K562 (cell line): ENCODE results near the gene ZMIZ1. TPM values are rescaled to one million over a fixed set of nuclear protein-coding genes. Genes with fewer than 3 reads are reported as not detected.
A peak's percentile ranks its signal among the peaks of the same experiment; 100 is the strongest.

ENCODE experiments used
- BHLHE40 ChIP-seq: IDR thresholded peaks from 2 replicates; pipeline ENCODE4 v1.6.1; 2011; ENCODE audit warnings: low read length, improper control_type of control experiment
- DPF2 ChIP-seq: fragments of 450-650 bp; IDR thresholded peaks from 2 replicates; pipeline ENCODE4 v1.6.1; 2016
- HDAC2 ChIP-seq: fragments of 450-650 bp; IDR thresholded peaks from 2 replicates; pipeline ENCODE4 v1.6.1; 2016; ENCODE audit warnings: mild to moderate bottlenecking
- HMGN3 ChIP-seq: IDR thresholded peaks from 2 replicates; pipeline ENCODE4 v1.6.1; 2011; ENCODE audit warnings: borderline replicate concordance, low read depth, mild to moderate bottlenecking, mixed read lengths, low read length; ENCODE audit not compliant: insufficient read length; ENCODE audit errors: extremely low read depth
- ILF3 ChIP-seq: fragments of 450-650 bp; IDR thresholded peaks from 2 replicates; pipeline ENCODE4 v1.6.1; 2018; ENCODE audit warnings: antibody characterized with exemption, mild to moderate bottlenecking, moderate library complexity, borderline replicate concordance
- IRF1 ChIP-seq: sonication (generic); formaldehyde crosslinking; IDR thresholded peaks from 2 replicates; pipeline ENCODE4 v1.8.0; 2022; ENCODE audit warnings: missing genetic modification reagents, mild to moderate bottlenecking, borderline replicate concordance
- KAT8 ChIP-seq: fragments of 450-650 bp; IDR thresholded peaks from 2 replicates; pipeline ENCODE4 v1.6.1; 2016; ENCODE audit warnings: low read depth, mild to moderate bottlenecking
- KDM1A ChIP-seq, 2 experiments: fragments of 450-650 bp; IDR thresholded peaks; 2 replicates each; pipeline ENCODE4 v1.6.1; 2016; ENCODE audit warnings: mild to moderate bottlenecking in 2 of 2
- KLF1 ChIP-seq: fragments of 450-650 bp; IDR thresholded peaks from 2 replicates; pipeline ENCODE4 v1.6.1; 2016; ENCODE audit warnings: missing genetic modification characterization, missing compliant biosample characterization
- MAX ChIP-seq: sonication (generic); formaldehyde crosslinking; IDR thresholded peaks from 2 replicates; pipeline ENCODE4 v1.9.0; 2022; ENCODE audit warnings: mild to moderate bottlenecking, missing genetic modification reagents
- NFRKB ChIP-seq: fragments of 450-650 bp; IDR thresholded peaks from 2 replicates; pipeline ENCODE4 v1.6.1; 2016; ENCODE audit warnings: low read depth
- NR0B1 ChIP-seq: fragments of 450-650 bp; IDR thresholded peaks from one replicate; pipeline ENCODE4 v1.6.1; 2018; ENCODE audit warnings: mild to moderate bottlenecking, moderate library complexity; ENCODE audit not compliant: partially characterized antibody
- OTX1 ChIP-seq: fragments of 450-650 bp; formaldehyde crosslinking; IDR thresholded peaks from 2 replicates; pipeline ENCODE4 v1.4.0; 2022; ENCODE audit warnings: mild to moderate bottlenecking
- PHF21A ChIP-seq: fragments of 450-650 bp; IDR thresholded peaks from 2 replicates; pipeline ENCODE4 v1.6.1; 2017; ENCODE audit warnings: low read depth, borderline replicate concordance
- PTRF ChIP-seq: fragments of 450-650 bp; IDR thresholded peaks from 2 replicates; pipeline ENCODE4 v1.6.1; 2016; ENCODE audit warnings: mild to moderate bottlenecking, missing genetic modification characterization, missing compliant biosample characterization
- RBM34 ChIP-seq: fragments of 200-400 bp; formaldehyde crosslinking; IDR thresholded peaks from 2 replicates; pipeline ENCODE4 v1.6.1; 2018; ENCODE audit warnings: low read length, borderline replicate concordance; ENCODE audit not compliant: insufficient read depth
- RHOXF2B ChIP-seq: fragments of 250-450 bp; sonication (Bioruptor Pico); conservative IDR thresholded peaks from 2 replicates; pipeline ENCODE4 v1.5.1; 2021
- SLC30A9 ChIP-seq: fragments of 250-450 bp; sonication (Bioruptor Pico); IDR thresholded peaks from 2 replicates; pipeline ENCODE4 v1.8.0; 2022; ENCODE audit warnings: mild to moderate bottlenecking, moderate library complexity
- SMARCB1 ChIP-seq: IDR thresholded peaks from 2 replicates; pipeline ENCODE4 v1.6.1; 2011; ENCODE audit warnings: improper control_type of control experiment, low read depth; ENCODE audit not compliant: insufficient read length
- SUPT5H ChIP-seq: fragments of 450-650 bp; IDR thresholded peaks from 2 replicates; pipeline ENCODE4 v1.6.1; 2016
- THRAP3 ChIP-seq: fragments of 450-650 bp; IDR thresholded peaks from 2 replicates; pipeline ENCODE4 v1.6.1; 2016; ENCODE audit warnings: mild to moderate bottlenecking, inconsistent platforms, borderline replicate concordance
- U2AF2 ChIP-seq: fragments of 200-400 bp; formaldehyde crosslinking; optimal IDR thresholded peaks from 2 replicates; pipeline ENCODE3; 2017; ENCODE audit warnings: low read depth, mild to moderate bottlenecking, low read length
- VEZF1 ChIP-seq: fragments of 200-800 bp; sonication (Bioruptor generic); IDR thresholded peaks from 2 replicates; pipeline ENCODE4 v1.6.1; 2017; ENCODE audit warnings: missing genetic modification characterization, missing compliant biosample characterization
- ZBTB8A ChIP-seq: fragments of 450-650 bp; IDR thresholded peaks from 2 replicates; pipeline ENCODE4 v1.6.1; 2018; ENCODE audit warnings: mild to moderate bottlenecking, moderate library complexity; ENCODE audit not compliant: partially characterized antibody
- ZFPM2 ChIP-seq: fragments of 250-450 bp; sonication (Bioruptor Pico); IDR thresholded peaks from 2 replicates; pipeline ENCODE4 v1.5.1; 2022; ENCODE audit warnings: mild to moderate bottlenecking
- ZFX ChIP-seq: sonication (generic); formaldehyde crosslinking; IDR thresholded peaks from 2 replicates; pipeline ENCODE4 v1.8.0; 2022; ENCODE audit warnings: mild to moderate bottlenecking, missing genetic modification reagents, moderate library complexity
- ZNF274 ChIP-seq: IDR thresholded peaks from 2 replicates; pipeline ENCODE4 v1.6.1; 2011; ENCODE audit warnings: low read depth, mild to moderate bottlenecking, low read length, moderate library complexity, borderline replicate concordance
- ZNF311 ChIP-seq: fragments of 250-450 bp; sonication (Bioruptor Pico); IDR thresholded peaks from 2 replicates; pipeline ENCODE4 v1.4.0; 2020; ENCODE audit warnings: mild to moderate bottlenecking, moderate library complexity
- polyA plus RNA-seq, 8 experiments: library from polyadenylated mRNA; depleted of rRNA in 4 of 8; stranded (reverse) in 5 of 8; unstranded in 3 of 8; fragments of >200 nt; fragmentation: Nextera tagmentation in 2 of 8; fragmentation: Illumina TruSeq in 1 of 8; extraction: Ambion mirVana in 2 of 8; extraction: Trizol in 1 of 8; gene quantifications; 2 replicates each; pipeline versions ENCODE4 v1.2.1 to v1.2.3, GENCODE V29; 2011 to 2014; ENCODE audit warnings: inconsistent platforms in 1 of 8, missing spikeins in 1 of 8
- total RNA-seq, 7 experiments: library from RNA; depleted of rRNA in 6 of 7; stranded (reverse); fragments of >200 nt in 6 of 7; fragmentation: Illumina TruSeq in 2 of 7; extraction: Trizol in 2 of 7; gene quantifications; 2 replicates each; pipeline versions ENCODE4 v1.2.1 to v1.2.3, GENCODE V29; 2011 to 2021; ENCODE audit warnings: low replicate concordance in 1 of 7

Gene ZMIZ1
- total and polyA plus RNA-seq, 9 of the 15 experiments (the other 6 are each of a cell fraction or from before 2014, with no cell fraction given): 1.0 to 37.3 (median 4.3) TPM

GRCh38 chr10:79068562-79069324, at the start of gene ZMIZ1 (continued):
- TF ChIP-seq KDM1A (IDR thresholded peaks at IDR 0.05) (no peak), VEZF1 (CRISPR knock-in tag) (peak; percentile 84), NR0B1 (no peak), HMGN3 (peak; percentile 96), PTRF (tag) (no peak), ZFX (CRISPR knock-in tag) (no peak; the same call in 1 of the 2 replicates), SMARCB1 (no peak), KAT8 (no peak), ZFPM2 (CRISPR knock-in tag) (no peak), PHF21A (0 out of 2 replicates have a peak, but pooled peaks have one; percentile 18), ZNF311 (CRISPR knock-in tag) (no peak), HDAC2 (no peak), THRAP3 (no peak), RBM34 (no peak), OTX1 (CRISPR knock-in tag) (peak; percentile 77; the same call in 1 of the 2 replicates), NFRKB (no peak), KLF1 (no peak), IRF1 (CRISPR knock-in tag) (no peak), SUPT5H (no peak), DPF2 (no peak), RHOXF2B (CRISPR knock-in tag) (no peak), BHLHE40 (no peak), U2AF2 (no peak), ILF3 (no peak; the same call in 1 of the 2 replicates), SLC30A9 (no peak), ZNF274 (no peak), MAX (no peak), ZBTB8A (no peak)
